Measurements from ENCODE around the gene LMAN2. TPM values are rescaled to one million over a fixed set of nuclear protein-coding genes. Genes with fewer than 3 reads are reported as not detected.

LMAN2 gene
- total and polyA plus RNA-seq, 9 donors: 77.9 to 102 (median 85.4) TPM

- Histone ChIP-seq H3K36me3 (ENCODE audit: control insufficient read depth, insufficient read depth, low read length) (peaks cover 16% of the 10 kb centered on the region), H3K9me3 (replicated peaks; ENCODE audit: control insufficient read depth, low read depth, low read length) (no peaks in the 10 kb centered on the region), H3K4me1 (ENCODE audit: control insufficient read depth, insufficient read depth, low read length) (peaks cover 39% of the 10 kb centered on the region), H3K4me3 (ENCODE audit: low read length) (no peak overlapping the region), H3K27me3 (ENCODE audit: control insufficient read depth, insufficient read depth, low read length) (no peaks in the 10 kb centered on the region), H3K27ac (ENCODE audit: low read length) (no peak overlapping the region)
- DNase-seq: no peak
- WGBS (ENCODE audit: insufficient coverage): 85% methylated on average over 9 of the region's 15 CpGs
Measured at GRCh38 chr5:177313561-177314259, 37.8 kb downstream of the LMAN2 start.

- H3K9me3 ChIP-seq (replicated peaks; ENCODE audit: control insufficient read depth, low read depth, low read length): no peaks in the 10 kb centered on the region
- 3% methylated on average over 17 of the region's 19 CpGs for WGBS (ENCODE audit: insufficient coverage)
- H3K36me3 ChIP-seq (ENCODE audit: control insufficient read depth, insufficient read depth, low read length): peaks cover 20% of the 10 kb centered on the region
- H3K27me3 ChIP-seq (ENCODE audit: control insufficient read depth, insufficient read depth, low read length): no peaks in the 10 kb centered on the region
- peaks cover 44% of the 10 kb centered on the region for H3K4me1 ChIP-seq (ENCODE audit: control insufficient read depth, insufficient read depth, low read length)
- peak overlapping the region; percentile 55 for H3K27ac ChIP-seq (ENCODE audit: low read length)
- DNase-seq: peak; percentile 62
- peak overlapping the region; percentile 37 for H3K4me3 ChIP-seq (ENCODE audit: low read length)
Measured at GRCh38 chr5:177312649-177313181, 38.8 kb downstream of the LMAN2 start.

GRCh38 chr5:177311723-177312648 is 39.5 kb downstream of the LMAN2 start, which contains the start of gene MXD3:
Gene MXD3, minus strand, starts transcription at chr5:177311898. Its CDS starts 68 bp downstream, at chr5:177311830.
- DNase-seq: peak; percentile 98

GRCh38 chr5:177311392-177311722 is 40.1 kb downstream of the LMAN2 start:
- H3K27me3 ChIP-seq (ENCODE audit: control insufficient read depth, insufficient read depth, low read length): no peaks in the 10 kb centered on the region
- no peak overlapping the region for H3K27ac ChIP-seq (ENCODE audit: low read length)
- no peak for DNase-seq
- peaks cover 33% of the 10 kb centered on the region for H3K36me3 ChIP-seq (ENCODE audit: control insufficient read depth, insufficient read depth, low read length)
- peaks cover 50% of the 10 kb centered on the region for H3K4me1 ChIP-seq (ENCODE audit: control insufficient read depth, insufficient read depth, low read length)
- 0% methylated on average over 23 of the region's 23 CpGs for WGBS (ENCODE audit: insufficient coverage)
- no peaks in the 10 kb centered on the region for H3K9me3 ChIP-seq (replicated peaks; ENCODE audit: control insufficient read depth, low read depth, low read length)
- H3K4me3 ChIP-seq (ENCODE audit: low read length): peak overlapping the region; percentile 64

More at GRCh38 chr5:177311723-177312648, 39.5 kb downstream of the LMAN2 start, which contains the start of gene MXD3:
- WGBS (ENCODE audit: insufficient coverage): 0% methylated on average over 78 of the region's 78 CpGs
- Histone ChIP-seq H3K9me3 (replicated peaks; ENCODE audit: control insufficient read depth, low read depth, low read length) (no peaks in the 10 kb centered on the region), H3K4me3 (ENCODE audit: low read length) (peak within 1 kb of the TSS; percentile 64), H3K27ac (ENCODE audit: low read length) (peak within 1 kb of the TSS; percentile 82), H3K4me1 (ENCODE audit: control insufficient read depth, insufficient read depth, low read length) (peaks cover 50% of the 10 kb centered on the region), H3K27me3 (ENCODE audit: control insufficient read depth, insufficient read depth, low read length) (no peaks in the 10 kb centered on the region), H3K36me3 (ENCODE audit: control insufficient read depth, insufficient read depth, low read length) (peaks cover 27% of the 10 kb centered on the region)

- 7% methylated on average over 12 of the region's 20 CpGs for WGBS (ENCODE audit: insufficient coverage)
- no peak overlapping the region for H3K27ac ChIP-seq (ENCODE audit: low read length)
- peak; percentile 55 for DNase-seq
Measured at GRCh38 chr5:177310757-177311391, 40.6 kb downstream of the LMAN2 start.

GRCh38 chr5:177310332-177310731 is 41.1 kb downstream of the LMAN2 start:
- 77% methylated on average over 11 of the region's 13 CpGs for WGBS (ENCODE audit: insufficient coverage)
- no peak for DNase-seq
- Histone ChIP-seq H3K4me1 (ENCODE audit: control insufficient read depth, insufficient read depth, low read length) (peaks cover 53% of the 10 kb centered on the region), H3K4me3 (ENCODE audit: low read length) (peak overlapping the region; percentile 64), H3K27ac (ENCODE audit: low read length) (peak overlapping the region; percentile 59), H3K36me3 (ENCODE audit: control insufficient read depth, insufficient read depth, low read length) (peaks cover 44% of the 10 kb centered on the region), H3K27me3 (ENCODE audit: control insufficient read depth, insufficient read depth, low read length) (no peaks in the 10 kb centered on the region), H3K9me3 (replicated peaks; ENCODE audit: control insufficient read depth, low read depth, low read length) (no peaks in the 10 kb centered on the region)

More at GRCh38 chr5:177310757-177311391, 40.6 kb downstream of the LMAN2 start:
- peaks cover 38% of the 10 kb centered on the region for H3K36me3 ChIP-seq (ENCODE audit: control insufficient read depth, insufficient read depth, low read length)
- no peaks in the 10 kb centered on the region for H3K9me3 ChIP-seq (replicated peaks; ENCODE audit: control insufficient read depth, low read depth, low read length)
- H3K27me3 ChIP-seq (ENCODE audit: control insufficient read depth, insufficient read depth, low read length): no peaks in the 10 kb centered on the region
- peak overlapping the region; percentile 64 for H3K4me3 ChIP-seq (ENCODE audit: low read length)
- H3K4me1 ChIP-seq (ENCODE audit: control insufficient read depth, insufficient read depth, low read length): peaks cover 50% of the 10 kb centered on the region

GRCh38 chr5:177309351-177310191 is 41.9 kb downstream of the LMAN2 start:
- 48% methylated on average over 8 of the region's 10 CpGs for WGBS (ENCODE audit: insufficient coverage)
- H3K9me3 ChIP-seq (replicated peaks; ENCODE audit: control insufficient read depth, low read depth, low read length): no peaks in the 10 kb centered on the region
- DNase-seq: peak; percentile 76
- H3K4me3 ChIP-seq (ENCODE audit: low read length): peak overlapping the region; percentile 64
- peaks cover 60% of the 10 kb centered on the region for H3K4me1 ChIP-seq (ENCODE audit: control insufficient read depth, insufficient read depth, low read length)
- peaks cover 49% of the 10 kb centered on the region for H3K36me3 ChIP-seq (ENCODE audit: control insufficient read depth, insufficient read depth, low read length)
- no peaks in the 10 kb centered on the region for H3K27me3 ChIP-seq (ENCODE audit: control insufficient read depth, insufficient read depth, low read length)
- peak overlapping the region; percentile 78 for H3K27ac ChIP-seq (ENCODE audit: low read length)

- Histone ChIP-seq H3K4me1 (ENCODE audit: control insufficient read depth, insufficient read depth, low read length) (peaks cover 66% of the 10 kb centered on the region), H3K4me3 (ENCODE audit: low read length) (no peak overlapping the region), H3K36me3 (ENCODE audit: control insufficient read depth, insufficient read depth, low read length) (peaks cover 52% of the 10 kb centered on the region), H3K9me3 (replicated peaks; ENCODE audit: control insufficient read depth, low read depth, low read length) (no peaks in the 10 kb centered on the region), H3K27me3 (ENCODE audit: control insufficient read depth, insufficient read depth, low read length) (no peaks in the 10 kb centered on the region), H3K27ac (ENCODE audit: low read length) (peak overlapping the region; percentile 78)
- 93% methylated on average over 10 of the region's 11 CpGs for WGBS (ENCODE audit: insufficient coverage)
- no peak for DNase-seq
Measured at GRCh38 chr5:177308740-177309139, 42.7 kb downstream of the LMAN2 start.

All from muscle of leg (tissue), 11 donors.